ENCODE data around the gene UBE2J2. TPM values are rescaled to one million over a fixed set of nuclear protein-coding genes. Genes with fewer than 3 reads are reported as not detected.
"Not testable (repeated sequence)": the region's sequence is repeated elsewhere in the genome, so short reads cannot be mapped to it uniquely, and the experiment has no call there.

UBE2J2 gene
- 76.0 and 80.4 TPM in 2 replicates for total RNA-seq

DNA sequence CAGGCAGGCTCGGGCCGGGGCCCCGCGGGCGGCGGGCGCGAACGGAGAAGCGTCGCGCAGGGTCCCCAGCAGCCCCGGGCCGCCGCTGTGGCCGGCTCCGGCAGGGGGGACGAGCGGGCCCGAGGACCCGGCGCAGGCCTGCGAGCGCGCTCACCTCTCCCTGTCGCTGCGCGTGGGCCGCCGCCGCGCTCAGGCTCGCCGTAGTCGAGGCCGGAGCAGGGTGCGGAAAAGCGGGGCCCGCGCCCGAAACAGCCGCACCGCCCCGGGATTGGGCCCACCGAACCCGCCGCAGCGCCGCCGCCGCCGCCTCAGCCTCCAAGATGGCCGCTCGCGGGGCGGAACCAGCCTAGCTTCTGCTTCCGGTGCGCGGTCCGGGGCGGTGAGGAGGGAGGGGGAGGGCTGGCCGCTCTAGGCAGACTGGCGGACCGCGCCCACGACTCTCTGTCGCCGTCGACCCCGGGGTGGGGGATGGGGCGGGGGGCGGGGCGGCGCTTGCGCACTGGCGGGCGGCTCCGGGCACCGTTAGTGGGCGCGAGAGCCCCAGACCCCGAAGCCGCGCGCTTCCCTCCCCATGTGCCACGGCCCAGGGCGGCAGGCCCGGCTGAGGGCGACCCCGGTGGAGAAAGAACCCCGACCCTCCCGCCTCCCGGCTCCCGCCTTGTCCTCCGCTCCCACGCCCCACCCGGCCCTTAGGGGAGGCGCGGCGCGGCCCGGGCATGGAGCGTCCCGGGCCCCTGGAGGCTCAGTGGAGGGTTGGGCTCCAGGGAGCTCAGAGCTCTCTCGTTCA, at the start of gene UBE2J2:
UBE2J2 (minus strand) TSS at position 343 of the 787 bp plus-strand sequence. CDS start 5,862 bp downstream, outside the sequence.
- intact Hi-C loops (cut with micrococcal nuclease): loop anchor here (1.0 to 2.0 kb wide), 3 partner anchors 35 to 157 kb away; partner anchors contain the start of genes B3GALT6, C1orf159, PUSL1 and SDF4

DNA sequence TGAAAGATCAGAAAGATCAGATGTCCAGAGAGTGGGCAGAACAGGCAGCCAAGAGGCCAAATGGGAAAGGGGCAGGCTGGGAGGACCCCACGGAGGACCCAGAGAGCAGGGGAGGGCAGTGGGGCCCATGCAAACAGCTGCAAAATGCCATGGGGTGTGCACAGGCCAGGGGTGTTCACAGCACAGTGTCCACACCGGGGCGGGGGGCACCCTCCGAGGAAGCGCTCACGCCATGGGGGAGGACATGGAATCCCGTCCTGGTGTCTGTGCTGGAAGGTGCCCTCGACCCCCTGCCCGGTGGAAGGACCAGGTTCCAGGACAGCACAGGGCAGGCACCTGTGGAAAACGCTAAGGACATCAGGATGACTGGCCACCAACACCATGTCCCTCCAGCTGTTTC, 49.3 kb upstream of the UBE2J2 start:
- intact Hi-C loops (cut with micrococcal nuclease): no loop called here

DNA sequence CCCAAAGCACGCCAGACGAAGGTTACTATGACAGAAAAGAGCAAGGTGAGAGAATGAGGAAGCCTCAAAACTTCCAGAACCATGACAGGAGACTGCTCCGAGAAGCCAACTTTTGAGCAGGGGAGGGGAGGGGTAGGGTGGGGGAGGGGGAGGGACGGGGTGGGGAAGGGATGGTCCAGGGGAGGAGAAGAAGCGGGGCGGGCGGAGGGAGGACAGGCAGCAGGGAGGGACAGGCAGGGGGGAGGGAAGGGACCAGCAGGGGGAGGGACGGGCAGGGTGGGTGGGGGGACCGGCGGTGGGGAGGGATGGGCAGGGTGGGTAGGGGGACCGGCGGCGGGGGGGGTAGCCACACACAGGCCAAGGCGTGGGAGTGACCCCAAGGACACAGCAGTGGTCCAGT, 48.8 kb upstream of the UBE2J2 start:
- intact Hi-C loops (cut with micrococcal nuclease): no loop called here

- intact Hi-C loops (cut with micrococcal nuclease): no loop called here
These were observed 47.8 kb upstream of the UBE2J2 start for GRCh38 chr1:1321477-1321876.

DNA sequence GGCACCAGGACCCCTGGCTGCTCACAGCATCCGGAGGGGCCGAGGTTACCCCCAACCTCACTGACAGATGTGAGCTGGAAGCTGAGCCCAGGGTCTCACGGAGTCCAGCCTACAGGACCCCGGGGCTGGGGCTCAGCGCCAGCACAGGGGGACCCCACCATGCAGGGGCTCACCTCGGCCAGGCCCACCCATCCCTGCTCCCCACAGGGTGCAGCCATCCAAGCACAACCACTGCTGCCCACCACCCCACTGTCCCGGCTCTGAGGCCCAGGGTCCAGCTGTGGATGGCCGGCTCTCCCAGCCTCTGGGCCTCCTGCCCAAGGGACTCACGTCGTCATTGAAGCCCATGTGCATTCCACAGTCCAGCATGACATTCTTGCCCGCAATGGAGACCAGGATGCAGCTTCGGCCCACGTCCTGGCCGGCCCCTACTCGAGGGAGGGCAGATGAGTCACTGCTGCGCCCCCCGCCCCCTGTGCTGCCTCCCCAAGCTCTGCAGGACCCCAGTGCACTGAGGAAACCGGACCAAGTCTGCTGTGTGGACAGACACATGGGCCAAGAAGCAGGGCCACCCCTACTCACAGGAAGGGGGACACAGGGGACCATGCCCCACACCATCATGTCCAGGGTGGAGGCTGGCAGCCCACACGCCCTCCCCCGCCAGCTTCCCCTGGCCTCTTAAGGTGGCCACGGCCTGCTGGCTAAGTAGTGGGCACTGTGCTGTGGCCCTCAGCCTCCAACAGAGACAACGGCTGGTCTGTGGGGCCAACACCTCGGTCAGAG, 47.2 kb upstream of the UBE2J2 start:
- intact Hi-C loops (cut with micrococcal nuclease): no loop called here

GRCh38 chr1:1319646-1319941, 45.9 kb upstream of the UBE2J2 start:
- intact Hi-C loops (cut with micrococcal nuclease): no loop called here

DNA sequence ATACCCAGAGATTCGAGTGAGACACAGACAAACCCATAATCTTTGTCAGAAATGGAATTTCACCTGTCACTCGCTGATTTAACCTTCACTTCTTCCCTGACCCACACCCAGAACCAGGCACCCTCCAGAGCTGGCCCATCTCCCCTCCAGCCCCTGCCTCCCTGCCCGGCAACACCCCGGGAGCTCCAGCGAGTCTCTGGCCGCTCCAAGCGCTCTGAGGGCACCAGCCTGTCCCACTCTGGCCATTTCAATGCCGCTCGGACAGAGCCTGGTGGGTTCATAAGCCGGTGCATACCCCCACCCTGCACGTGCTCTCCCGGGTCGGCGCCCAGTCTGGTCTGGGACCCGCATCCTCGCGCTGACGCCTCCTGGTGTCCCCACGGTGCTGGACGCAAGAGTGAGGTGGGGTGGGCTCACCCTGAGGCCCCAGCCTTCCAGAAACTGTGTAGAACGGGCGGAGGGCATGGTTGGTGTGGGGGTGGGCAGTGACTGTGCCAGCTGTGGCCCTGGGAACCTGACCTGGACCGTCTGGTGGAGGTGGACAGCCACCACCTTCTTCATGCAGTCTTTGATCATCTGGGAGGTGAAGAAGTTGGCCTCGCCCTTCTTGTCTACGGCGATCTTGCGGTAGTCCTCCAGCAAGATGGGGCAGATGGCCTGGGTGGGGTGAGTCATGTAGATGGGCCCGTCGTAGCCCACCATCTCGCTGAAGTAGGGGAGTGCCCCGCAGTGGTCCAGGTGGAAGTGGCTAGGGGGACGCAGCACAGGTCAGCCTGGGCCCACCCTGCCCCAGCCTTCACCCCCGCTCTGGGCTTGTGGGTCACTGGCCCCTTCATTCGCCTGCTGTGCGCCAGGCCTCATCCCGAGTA, 45.4 kb upstream of the UBE2J2 start:
- intact Hi-C loops (cut with micrococcal nuclease): no loop called here

DNA sequence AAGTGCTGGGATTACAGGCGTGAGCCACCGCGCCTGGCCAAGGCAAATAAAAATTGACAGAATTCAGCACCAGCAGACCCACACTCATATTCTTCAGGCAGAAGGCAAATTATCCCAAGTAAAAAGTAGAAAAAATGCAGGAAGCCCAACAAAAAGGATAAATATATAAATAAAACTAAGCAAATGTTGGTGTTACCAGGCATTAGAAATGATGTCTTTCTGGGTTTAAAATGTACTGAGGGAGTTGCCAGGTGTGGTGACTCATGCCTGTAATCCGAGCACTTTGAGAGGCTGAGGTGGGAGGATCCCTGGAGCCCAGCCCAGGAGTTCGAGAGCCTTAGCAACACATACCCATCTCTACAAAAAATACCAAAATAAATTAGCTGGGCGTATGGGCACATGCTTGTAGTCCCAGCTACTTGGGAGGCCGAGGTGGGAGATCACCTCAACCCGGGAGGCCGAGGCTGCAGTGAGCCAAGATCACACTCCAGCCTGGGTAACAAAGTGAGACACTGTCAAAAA, 44.5 kb upstream of the UBE2J2 start:
- intact Hi-C loops (cut with micrococcal nuclease): no loop called here

DNA sequence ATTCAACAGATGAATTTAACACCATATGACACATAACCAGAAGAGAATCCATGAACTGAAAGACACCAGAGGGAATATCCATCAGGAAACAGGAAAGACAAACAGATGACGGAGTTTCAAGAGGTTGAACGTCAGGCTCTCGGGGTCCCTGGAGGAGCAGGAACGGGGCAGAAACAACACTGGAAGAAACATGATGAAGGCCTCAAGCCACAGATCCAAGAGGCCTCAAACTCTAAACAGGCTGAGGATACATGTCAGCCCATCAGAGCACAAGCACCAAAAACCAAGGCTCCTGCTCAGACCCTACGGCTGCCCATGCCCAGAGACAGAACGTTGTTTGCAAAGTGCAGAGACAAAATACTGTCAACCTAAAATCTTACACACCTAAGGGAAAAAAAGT, 43.8 kb upstream of the UBE2J2 start:
- intact Hi-C loops (cut with micrococcal nuclease): no loop called here

- intact Hi-C loops (cut with micrococcal nuclease): not testable (repeated sequence)
These were observed 42.5 kb upstream of the UBE2J2 start for GRCh38 chr1:1316199-1316598.

GRCh38 chr1:1315435-1315954, 41.8 kb upstream of the UBE2J2 start:
- intact Hi-C loops (cut with micrococcal nuclease): no loop called here

DNA sequence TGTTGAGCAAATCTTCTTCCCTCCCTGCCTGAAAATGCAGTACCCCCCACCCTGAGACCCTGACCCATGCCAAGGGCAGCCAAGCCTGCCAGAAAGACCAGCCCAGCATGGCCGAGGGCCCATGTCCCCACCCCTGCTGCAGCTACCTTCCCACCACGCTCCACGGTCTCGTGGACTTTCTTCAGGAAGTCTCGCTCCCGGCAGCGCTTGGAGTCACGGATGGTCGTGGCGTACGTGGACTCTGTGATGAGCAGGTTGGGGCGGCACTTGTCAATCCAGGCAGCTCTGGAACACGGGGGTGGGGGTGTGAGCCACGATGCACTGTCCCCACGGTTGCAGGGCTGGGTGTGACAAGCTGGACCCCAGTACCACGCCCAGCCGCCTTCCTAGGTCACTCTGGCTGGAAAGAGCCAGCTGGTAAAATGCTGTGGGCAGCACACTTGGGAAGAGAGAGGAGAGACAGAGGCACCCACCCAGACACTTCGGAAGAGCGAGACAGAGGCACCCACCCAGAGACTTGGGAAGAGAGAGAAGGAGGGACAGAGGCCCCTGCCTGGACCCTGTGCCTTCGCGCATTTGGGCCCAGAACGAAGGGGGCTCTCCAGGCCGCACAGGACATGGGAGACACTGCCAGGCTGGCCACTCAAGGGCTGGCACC, 41.2 kb upstream of the UBE2J2 start:
- intact Hi-C loops (cut with micrococcal nuclease): no loop called here

GRCh38 chr1:1314237-1314586, 40.6 kb upstream of the UBE2J2 start:
- intact Hi-C loops (cut with micrococcal nuclease): no loop called here

DNA sequence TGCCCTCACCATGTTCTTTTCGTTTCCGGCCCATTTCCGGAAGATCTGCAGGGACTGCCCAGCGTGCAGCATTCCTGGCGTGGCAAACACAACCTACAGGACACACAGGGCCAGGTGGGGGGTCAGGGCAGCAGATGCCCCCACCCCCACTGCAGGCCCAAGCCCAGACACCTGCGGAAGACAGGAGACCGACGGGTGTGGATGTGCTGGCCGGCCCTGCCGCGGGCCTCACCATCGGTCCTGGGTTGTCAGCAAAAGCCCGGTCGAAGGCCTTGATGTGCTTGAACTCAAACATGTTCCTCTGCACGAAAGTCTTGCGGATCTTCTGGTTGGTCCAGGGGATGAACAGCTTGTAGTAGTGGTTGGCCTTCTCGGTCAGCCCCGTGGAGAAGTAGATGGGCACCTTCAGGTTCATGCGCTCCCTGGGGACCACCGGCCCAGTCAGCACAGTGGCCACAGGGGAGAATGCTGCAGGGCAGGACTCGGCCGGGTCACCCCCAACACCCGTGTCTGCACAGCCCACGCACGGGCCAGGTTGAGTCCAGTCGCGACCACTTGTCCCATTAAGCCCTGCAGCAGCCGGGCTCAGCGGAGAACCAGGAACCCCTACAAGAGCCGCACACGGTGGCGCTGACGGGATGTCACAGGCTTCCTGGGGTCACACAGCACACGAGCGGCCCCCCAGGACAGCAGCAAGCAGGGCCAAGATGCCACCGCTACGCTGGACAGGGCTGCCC, 40.0 kb upstream of the UBE2J2 start:
- intact Hi-C loops (cut with micrococcal nuclease): no loop called here

GRCh38 chr1:1312450-1313314, 39.0 kb upstream of the UBE2J2 start:
- intact Hi-C loops (cut with micrococcal nuclease): no loop called here

GRCh38 chr1:1311107-1312104, 37.8 kb upstream of the UBE2J2 start:
- intact Hi-C loops (cut with micrococcal nuclease): no loop called here

DNA sequence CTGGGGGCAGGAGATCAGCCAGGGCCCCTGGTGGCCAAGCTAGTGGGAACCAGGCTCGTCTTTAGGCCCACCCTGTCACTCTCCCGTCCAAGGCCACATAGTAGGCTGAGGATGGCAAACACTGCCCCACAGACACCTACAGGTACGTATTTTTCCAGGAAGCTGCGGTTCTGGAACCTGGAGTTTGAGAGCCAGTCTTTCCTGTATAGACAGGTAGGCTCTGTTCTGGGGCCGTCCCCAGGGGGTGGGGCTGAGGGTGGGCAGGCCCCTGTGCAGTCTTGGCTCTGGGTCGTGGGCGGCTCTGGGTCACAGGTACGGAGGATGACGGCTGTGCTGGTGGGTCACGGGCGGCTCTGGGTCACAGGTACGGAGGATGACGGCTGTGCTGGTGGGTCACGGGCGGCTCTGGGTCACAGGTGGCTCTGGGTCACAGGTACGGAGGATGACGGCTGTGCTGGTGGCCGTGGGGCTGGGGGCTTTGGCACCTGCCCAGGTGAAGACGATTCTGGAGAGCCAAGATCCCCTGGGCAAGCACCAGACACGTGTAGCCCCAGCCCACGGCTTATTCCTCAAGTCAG, 36.9 kb upstream of the UBE2J2 start:
- intact Hi-C loops (cut with micrococcal nuclease): no loop called here

DNA sequence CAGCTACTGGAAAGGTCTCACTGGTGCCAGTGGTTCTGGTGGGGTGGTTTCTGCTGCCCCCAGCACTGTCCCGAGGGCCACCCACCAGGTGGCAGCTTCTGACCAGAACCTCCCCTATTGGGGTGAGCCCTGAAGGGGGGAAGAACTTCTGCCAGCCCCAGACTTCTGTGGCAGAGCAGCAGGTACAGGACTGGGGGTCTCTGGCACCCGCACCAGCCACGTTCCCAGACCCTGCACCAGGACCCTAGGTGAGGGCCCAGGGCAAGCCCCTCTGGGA, 36.4 kb upstream of the UBE2J2 start:
- intact Hi-C loops (cut with micrococcal nuclease): no loop called here
